GDM1 (cell line): ENCODE results near the gene CERS6.

Experiments
- DNase-seq: peaks from one replicate; lab custom pipeline; 2025; lab: John Stamatoyannopoulos, UW

CERS6 gene

DNA sequence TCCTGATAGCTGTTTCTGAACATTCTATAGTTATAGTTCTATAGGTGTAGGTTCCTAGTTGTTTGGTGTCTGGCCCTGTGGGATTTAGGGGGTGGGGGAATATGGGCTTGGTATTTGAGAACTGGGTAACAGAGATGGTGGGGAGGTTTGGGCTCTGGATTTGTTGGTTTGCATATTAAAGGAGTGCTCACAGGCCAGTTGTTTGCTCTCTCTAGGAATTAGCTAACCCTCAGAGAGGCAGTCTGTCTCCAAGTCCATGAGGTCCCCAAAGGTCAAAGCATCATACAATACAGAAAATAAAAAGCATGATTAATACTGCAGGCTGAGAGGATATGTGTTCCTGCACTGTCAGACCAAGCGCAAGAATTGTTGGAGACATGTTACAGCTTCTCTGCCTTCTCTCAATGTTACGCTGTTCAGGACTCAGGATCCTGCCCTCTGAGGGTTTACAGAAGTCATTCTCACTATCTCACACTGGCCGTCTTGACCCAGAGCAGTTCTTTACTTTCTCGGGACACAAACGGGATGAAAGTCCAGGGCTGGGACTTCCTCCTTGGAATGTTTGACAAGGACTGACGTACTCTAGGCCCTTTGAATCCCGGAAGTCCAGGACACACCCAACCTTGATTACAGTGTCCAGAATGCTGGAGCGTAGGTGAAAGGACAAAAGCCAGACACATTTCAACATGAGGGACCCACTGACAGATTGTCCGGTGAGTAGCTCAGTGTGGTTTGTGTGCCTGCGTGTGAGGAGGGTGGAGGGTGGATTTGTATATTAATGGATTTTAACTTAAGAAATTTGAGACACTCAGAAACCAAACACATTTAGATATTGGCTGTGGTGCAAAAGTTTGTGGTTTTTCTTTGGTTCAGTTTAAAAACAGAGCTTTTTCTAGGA lies 346.1 kb downstream of the CERS6 start, which contains the start of gene NOSTRIN:
NOSTRIN (plus strand) TSS at position 677 of the 898 bp plus-strand sequence; CDS start at position 687, 10 bp downstream.
- no peak for DNase-seq

DNA sequence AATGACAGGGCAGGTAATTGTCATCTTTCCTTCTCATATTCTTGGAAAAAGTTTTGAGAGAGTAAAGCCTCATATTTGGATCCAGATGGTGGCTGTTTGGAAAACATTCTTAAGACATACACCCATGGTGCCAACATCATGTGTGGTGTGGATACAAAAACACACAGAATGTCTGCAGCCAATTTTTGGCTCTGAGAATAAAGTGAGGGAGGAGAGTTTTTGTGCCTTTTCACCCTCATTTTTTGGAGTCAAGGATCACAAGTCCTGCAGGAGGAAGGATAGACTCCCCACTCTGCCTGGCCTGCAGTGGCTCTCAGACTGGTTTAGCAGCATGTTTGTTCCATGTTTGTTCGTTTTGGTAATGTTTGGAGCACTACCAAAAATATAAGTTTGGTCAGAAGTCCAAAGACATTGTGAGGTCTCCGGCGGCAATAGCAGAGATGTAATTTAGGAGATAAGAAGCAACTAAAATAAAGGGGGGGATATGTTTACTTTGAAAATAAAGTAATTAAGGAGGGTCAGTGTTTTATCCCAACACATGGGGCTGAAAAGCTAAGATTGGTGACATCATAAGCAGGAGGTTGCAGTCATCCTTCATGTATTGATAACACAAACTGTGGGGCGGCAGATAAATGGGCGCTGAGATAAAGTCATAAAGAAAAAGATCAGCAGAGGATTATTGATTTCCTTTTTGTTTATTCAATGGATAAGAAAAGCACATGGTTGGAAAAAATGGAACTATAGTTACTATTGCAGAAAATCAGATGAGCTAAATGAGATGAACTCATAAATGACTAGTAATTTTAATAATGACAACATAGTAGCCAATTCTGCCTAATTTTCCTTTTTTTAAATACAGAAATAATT lies 347.0 kb downstream of the CERS6 start:
- DNase-seq: no peak

DNA sequence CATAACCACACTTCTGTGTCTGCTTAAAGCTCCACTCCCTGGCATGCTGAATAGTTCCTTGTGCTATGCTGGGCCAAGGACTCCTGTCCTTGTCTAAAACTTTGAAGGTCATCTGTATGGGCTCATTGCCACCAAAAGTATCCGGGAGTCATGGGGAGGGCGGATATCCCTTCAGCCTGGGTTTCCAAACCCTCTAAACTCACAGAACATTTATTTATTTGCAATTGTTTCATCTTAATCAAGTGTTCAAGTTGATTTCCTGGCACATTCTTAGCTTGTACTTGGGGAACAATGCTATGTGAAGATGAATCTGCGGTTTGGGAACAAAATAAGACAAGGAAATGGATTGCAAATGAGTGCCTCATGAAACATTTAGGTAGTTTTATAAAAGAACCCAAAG lies 348.1 kb downstream of the CERS6 start:
- no peak for DNase-seq

DNA sequence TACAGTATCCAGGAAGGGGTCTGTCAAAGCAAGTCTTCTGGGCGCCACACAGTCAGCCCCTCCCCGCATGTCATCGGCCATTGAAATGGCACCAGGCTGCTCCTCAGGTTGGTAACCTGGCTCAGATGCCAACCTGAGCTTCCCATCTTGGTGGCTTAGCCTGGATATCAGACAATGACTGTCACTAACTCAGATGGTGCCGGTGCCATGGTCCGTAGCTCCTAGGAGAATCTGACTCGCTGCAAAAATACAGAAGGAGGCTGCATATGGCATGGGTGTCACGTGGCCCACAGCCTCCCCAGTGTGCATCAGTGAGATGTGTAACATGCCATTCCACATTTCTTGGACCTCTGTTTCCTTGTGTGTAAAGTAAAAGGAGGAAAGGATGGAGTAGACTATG lies 349.5 kb downstream of the CERS6 start:
- no peak for DNase-seq

DNA sequence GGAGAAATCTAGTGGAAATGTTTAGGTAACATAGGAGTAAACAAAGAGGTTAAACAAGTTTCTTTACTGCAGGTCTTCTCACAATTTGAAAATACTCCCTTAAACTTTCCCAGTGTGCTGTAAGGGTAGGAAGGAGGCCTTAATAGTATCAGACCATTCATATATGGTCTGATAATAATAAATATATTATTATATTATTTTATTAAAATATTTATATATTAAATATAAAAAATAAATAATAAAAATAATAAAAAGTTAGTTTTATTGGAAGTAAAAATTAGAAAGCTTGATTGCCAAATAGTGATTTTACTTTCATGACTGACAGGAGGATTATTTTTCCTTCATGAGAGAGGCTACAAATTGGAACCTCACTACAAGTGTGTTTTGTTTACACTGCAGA lies 353.5 kb downstream of the CERS6 start:
- no peak for DNase-seq

DNA sequence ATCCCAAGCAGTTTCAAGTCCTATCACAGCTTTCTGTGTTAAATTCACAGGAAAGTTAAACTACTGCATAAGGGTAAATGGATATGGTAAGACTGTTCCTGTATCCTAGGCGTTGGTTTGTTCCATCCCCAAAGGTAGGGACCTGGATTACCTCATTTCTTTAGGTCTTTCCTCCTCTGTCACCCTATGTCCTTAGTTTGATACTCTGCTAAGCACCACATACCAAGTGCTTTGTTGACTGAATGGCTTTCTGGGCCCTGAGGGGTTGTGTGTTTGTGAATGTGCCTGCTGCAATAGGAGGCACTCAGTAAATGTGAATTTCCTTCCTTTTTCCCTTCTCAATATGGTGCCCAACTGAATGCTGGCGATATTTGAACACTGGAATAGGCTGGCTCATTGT lies 354.2 kb downstream of the CERS6 start:
- no peak for DNase-seq

DNA sequence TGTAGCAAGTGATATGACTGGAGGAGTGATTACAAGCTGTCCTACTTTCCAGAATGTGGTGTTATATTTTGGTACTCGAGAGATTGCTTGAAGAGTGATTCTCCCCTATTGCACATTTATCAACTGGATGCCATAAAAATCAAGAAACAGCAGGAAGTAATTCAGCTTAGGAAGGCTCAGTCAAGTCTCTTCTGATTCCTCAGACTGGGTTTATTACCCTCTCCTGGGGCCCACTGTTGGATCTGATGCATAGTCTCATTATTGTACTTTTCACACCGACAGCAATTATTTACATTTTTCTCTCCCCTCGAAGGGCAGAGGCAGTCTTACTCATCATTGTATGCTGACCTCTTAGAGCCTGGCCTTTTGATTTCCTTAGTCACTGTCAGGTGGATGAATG lies 355.6 kb downstream of the CERS6 start:
- DNase-seq: no peak

DNA sequence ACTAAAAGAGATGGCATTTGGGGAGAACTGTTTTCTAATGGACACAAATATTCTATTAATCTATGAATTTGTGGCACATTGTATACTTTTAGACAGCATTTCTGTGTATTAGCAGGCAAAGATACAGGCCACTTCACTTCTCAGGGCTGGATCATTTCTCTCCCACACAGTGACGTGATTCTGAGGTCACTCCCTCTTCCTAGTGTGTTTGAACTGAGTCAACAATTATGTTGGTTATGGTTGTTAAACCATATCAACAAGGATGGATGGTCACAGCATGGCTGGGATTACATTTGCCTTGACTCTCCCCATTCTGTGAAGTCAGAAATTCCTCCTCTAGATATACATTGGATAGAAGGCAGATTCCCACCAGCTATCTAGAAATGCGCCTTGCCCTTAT lies 358.0 kb downstream of the CERS6 start:
- DNase-seq: no peak

DNA sequence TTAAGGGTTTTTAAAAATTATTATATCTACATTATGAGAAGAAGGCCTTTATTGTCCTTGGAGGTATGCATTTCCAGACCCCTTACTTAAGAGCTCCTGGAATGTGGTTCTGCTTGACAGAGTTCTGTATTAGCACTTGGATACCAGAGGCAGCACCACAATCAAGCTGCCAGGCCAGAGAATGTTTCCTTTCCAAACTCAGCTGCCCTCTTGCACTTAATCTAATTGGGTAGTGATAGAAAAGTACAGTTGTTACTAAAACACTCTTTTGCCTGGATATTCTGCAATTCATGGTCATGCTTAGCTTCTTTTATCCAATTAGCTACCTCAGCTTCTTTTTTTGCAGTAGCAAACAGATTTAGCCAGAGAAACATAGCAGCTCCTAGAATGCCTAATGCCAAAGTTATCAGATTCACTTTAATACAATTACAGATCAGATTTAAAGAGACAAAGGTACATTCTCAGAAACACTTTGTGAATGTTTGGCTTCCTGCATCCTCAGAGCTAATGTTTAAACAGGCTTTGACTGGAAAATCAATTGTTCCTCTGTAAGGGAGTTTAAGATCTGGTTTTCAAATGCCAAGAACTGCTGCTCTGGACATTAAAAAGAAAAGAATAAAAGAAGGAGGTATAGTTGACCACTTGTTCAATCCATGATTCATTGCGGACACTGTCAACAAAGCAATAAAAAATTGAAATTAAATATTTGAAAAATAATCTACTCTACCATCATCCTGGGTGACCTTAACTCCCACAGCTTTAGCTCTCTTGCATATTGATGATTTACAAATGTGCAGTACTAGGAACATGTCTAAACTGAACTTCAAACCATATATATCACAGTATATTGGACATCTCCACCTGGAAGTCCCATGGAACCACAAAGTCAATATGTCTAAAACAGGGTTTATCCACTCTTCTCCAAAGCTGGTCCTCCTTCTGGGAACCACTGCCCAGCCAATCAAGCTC lies 359.2 kb downstream of the CERS6 start:
- no peak for DNase-seq

DNA sequence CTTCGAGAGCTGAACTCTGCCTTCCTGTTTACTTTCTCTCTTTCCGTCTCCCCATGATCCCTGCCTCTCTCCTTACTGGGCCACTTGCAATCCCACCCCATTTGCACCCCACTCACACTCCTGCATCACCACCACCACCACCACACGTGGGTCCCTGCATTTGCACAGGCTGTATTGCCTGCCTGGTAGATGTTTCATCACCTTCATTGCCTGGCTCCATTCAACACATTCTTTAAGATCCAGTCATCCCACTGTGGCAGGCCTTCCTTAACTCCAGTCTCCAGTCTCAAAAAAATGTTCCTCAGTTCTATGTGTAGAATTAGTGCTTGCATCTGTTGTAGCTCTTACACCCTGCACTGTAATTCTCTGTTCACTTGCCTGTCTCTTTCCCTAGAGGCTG lies 360.3 kb downstream of the CERS6 start:
- DNase-seq: no peak

DNA sequence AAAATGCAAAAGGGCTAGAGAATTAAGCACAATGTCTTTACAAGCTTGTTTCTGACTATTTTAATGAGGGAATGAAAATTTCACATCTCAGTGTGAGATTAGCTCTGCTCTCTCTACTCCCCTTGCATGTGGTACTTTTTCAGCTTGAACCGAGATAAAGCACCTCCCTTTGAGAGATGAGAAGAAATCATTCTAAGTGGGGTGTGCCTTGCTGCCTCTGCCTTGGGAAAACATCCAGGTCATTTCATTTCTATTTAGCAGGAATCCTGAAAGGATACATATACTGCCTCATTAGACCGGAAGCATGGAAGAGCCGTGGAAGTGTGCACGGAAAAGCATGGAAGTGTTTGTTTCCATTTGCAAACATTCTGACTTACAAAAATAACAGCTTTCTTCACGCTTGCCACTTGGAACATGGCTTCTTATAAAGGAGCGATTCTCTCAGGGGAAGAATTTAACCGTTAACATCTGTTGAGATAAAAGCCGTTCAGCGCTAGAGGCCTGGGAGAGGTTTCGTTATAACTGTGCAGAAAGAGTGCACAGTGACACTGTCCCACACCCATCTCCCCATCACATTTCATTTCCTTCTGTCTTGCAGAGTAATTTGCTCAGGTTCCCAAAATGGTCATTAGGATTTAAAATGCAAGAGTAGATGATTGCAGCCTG lies 363.1 kb downstream of the CERS6 start:
- no peak for DNase-seq

DNA sequence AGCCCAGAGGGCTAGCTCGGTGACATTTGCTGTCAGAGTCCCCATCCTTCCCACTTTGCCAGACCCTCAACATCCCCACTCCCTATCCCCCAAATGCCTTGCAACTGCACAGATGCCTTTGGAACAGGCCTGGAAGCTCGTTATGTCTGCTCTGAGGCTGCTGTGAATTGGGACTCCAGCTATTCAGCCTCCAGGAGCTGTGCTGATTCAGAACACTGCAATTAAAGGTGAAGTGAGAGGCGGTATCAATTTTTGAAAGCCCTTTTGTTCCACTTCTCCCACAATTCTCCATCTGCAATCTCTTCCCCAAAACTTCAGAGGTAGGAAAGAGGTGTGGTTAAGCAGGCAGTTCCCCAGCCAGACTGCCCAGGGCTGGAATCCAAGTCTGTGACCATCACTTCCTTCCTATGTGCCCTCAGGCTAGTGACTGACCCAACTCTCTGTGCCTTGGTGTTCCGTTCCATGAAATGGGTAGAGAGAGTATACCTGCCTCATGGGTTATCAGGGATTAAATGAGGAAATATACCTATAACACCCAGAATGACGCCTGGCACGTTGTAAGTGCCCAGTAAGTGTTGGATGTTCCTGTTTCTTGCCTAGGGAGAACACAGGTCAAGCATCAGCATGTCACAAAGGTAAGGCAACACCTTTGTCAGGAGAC lies 363.9 kb downstream of the CERS6 start:
- no peak for DNase-seq

DNA sequence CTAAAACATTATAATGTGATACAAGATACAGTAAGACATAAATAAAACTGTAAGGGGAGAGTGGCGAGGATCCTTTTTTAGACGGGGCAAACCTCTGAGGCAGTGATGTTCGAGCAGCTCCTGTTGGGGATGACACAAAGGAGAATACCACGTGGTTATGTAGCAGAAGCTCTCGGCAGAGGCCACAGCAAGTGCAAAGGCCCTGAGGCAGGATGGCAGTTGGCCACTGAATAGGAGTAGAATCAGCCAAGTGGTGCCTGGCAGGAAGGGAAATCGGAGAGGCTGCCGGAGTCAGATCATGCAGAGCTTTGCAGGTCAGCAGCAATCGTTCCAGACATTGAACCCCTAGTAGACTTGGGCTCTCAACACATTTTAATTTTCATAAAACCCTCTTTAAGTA lies 365.5 kb downstream of the CERS6 start:
- no peak for DNase-seq

DNA sequence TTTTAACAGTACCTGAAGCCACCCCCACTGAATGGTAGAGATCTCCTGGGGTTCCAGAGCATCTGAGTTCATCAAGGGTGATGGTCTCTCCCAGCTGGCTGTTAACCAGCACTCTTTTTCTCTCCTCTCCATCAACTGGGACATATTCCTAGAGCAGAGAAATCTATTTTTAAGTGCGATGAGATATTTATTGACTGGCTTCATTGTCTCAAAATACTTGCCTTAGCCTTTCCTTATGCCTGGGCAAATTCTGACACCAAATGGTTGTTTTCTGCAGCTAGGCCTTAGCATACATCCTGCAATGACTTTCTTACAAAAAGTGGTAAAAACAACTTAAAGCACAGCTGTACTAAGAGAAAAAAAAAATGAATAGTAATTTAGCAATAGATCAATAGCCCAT lies 365.9 kb downstream of the CERS6 start:
- no peak for DNase-seq
